Activated CD8-positive, alpha-beta memory T cell treated with anti-CD3 and anti-CD28 coated beads for 48 hours (primary cell): Measurements from ENCODE around the gene POLR2C.

Experiments used
- DNase-seq, 3 experiments: peaks; one replicate each; pipeline ENCODE4 v3.0.0-alpha.2; 2020; ENCODE audit warnings: low read depth in 2 of 3, low spot score in 2 of 3

Gene POLR2C

GRCh38 chr16:57500578-57501111 is 38.2 kb downstream of the POLR2C start:
- no peak for DNase-seq

- no peak for DNase-seq
Observed at GRCh38 chr16:57501492-57501891, 39.0 kb downstream of the POLR2C start.

GRCh38 chr16:57502048-57502775 is 39.7 kb downstream of the POLR2C start:
- no peak for DNase-seq

- no peak for DNase-seq
Observed at GRCh38 chr16:57503366-57503765, 40.9 kb downstream of the POLR2C start.

- DNase-seq, result no peak
Observed at GRCh38 chr16:57504001-57504400, 41.5 kb downstream of the POLR2C start.

- no peak for DNase-seq
Observed at GRCh38 chr16:57504491-57504890, 42.0 kb downstream of the POLR2C start.

- DNase-seq, result no peak
Observed at GRCh38 chr16:57505169-57505568, 42.7 kb downstream of the POLR2C start.

- no peak for DNase-seq
Observed at GRCh38 chr16:57507136-57508034, 44.9 kb downstream of the POLR2C start.

- DNase-seq, result no peak
Observed at GRCh38 chr16:57508035-57508425, 45.6 kb downstream of the POLR2C start.

GRCh38 chr16:57509231-57509923 is 46.9 kb downstream of the POLR2C start:
- DNase-seq, result no peak

GRCh38 chr16:57510016-57510871 is 47.8 kb downstream of the POLR2C start:
- no peak for DNase-seq

- DNase-seq, result no peak
Observed at GRCh38 chr16:57512296-57513001, 50.0 kb downstream of the POLR2C start.

- no peak for DNase-seq
Observed at GRCh38 chr16:57513371-57514102, 51.1 kb downstream of the POLR2C start.

GRCh38 chr16:57514371-57514770 is 51.9 kb downstream of the POLR2C start:
- no peak for DNase-seq

- DNase-seq, result no peak
Observed at GRCh38 chr16:57514791-57515600, 52.5 kb downstream of the POLR2C start.

GRCh38 chr16:57516176-57516725 is 53.8 kb downstream of the POLR2C start:
- no peak for DNase-seq

GRCh38 chr16:57516773-57517172 is 54.3 kb downstream of the POLR2C start:
- DNase-seq, result no peak
